Activated CD4-positive, alpha-beta T cell treated with anti-CD3 and anti-CD28 coated beads, Interleukin-2, amount 10 ng/mL, durations not matched to agents 7 days and 5 days (primary cell): ENCODE data around the gene MPDZ. TPM values are rescaled to one million over a fixed set of nuclear protein-coding genes. Genes with fewer than 3 reads are reported as not detected.

Experiments used
- CTCF ChIA-PET: fragments of 350-600 bp; sonication (Branson Sonifier 250); formaldehyde crosslinking; loops from one replicate; lab custom pipeline; 2021; ENCODE audit warnings: antibody characterized with exemption; lab: Charles Lee
- POLR2A ChIA-PET: fragments of 350-600 bp; sonication (Branson Sonifier 250); formaldehyde crosslinking; loops from one replicate; lab custom pipeline; 2021; ENCODE audit warnings: antibody characterized with exemption; lab: Charles Lee
- DNase-seq: peaks from one replicate; pipeline ENCODE4 v3.0.0-alpha.2; 2020
- H3K27ac Mint-ChIP-seq: one replicate; pipeline ENCODE4 v1.8.0; 2021; ENCODE audit warnings: mild to moderate bottlenecking, moderate library complexity, mixed read lengths
- H3K27me3 Mint-ChIP-seq: one replicate; pipeline ENCODE4 v1.8.0; 2021; ENCODE audit warnings: mixed read lengths
- H3K36me3 Mint-ChIP-seq: one replicate; pipeline ENCODE4 v1.8.0; 2021; ENCODE audit warnings: low read depth, mixed read lengths
- H3K4me1 Mint-ChIP-seq: one replicate; pipeline ENCODE4 v1.8.0; 2021; ENCODE audit warnings: mixed read lengths
- H3K4me3 Mint-ChIP-seq: one replicate; pipeline ENCODE4 v1.8.0; 2021; ENCODE audit warnings: mild to moderate bottlenecking, moderate library complexity, mixed read lengths
- H3K9me3 Mint-ChIP-seq: one replicate; pipeline ENCODE4 v1.8.0; 2021; ENCODE audit warnings: mixed read lengths
- total RNA-seq, 2 experiments: library from RNA; stranded (reverse); gene quantifications; one replicate each; pipeline ENCODE4 v1.2.3, GENCODE V29; 2021

Gene MPDZ
- total RNA-seq, 2 experiments from 2014 or later, result not detected

- Mint-ChIP-seq H3K9me3 (no peaks in the 10 kb centered on the region), H3K27ac (no peak overlapping the region), H3K4me3 (no peak overlapping the region), H3K36me3 (no peaks in the 10 kb centered on the region), H3K4me1 (no peaks in the 10 kb centered on the region), H3K27me3 (no peaks in the 10 kb centered on the region)
- ChIA-PET CTCF (no interaction called here), POLR2A (no interaction called here)
- no peak for DNase-seq
These were observed 172.5 kb downstream of the MPDZ start for GRCh38 chr9:13107008-13107407.

GRCh38 chr9:13100914-13101572 lies 178.4 kb downstream of the MPDZ start:
- ChIA-PET POLR2A (no interaction called here), CTCF (no interaction called here)
- no peak overlapping the region for H3K4me3 Mint-ChIP-seq
- no peaks in the 10 kb centered on the region for H3K27me3 Mint-ChIP-seq
- no peaks in the 10 kb centered on the region for H3K36me3 Mint-ChIP-seq
- no peak for DNase-seq
- no peaks in the 10 kb centered on the region for H3K4me1 Mint-ChIP-seq
- H3K9me3 Mint-ChIP-seq, result no peaks in the 10 kb centered on the region
- no peak overlapping the region for H3K27ac Mint-ChIP-seq

GRCh38 chr9:13095056-13095455 lies 184.4 kb downstream of the MPDZ start:
- Mint-ChIP-seq H3K9me3 (no peaks in the 10 kb centered on the region), H3K4me3 (no peak overlapping the region), H3K36me3 (no peaks in the 10 kb centered on the region), H3K27me3 (no peaks in the 10 kb centered on the region), H3K4me1 (no peaks in the 10 kb centered on the region), H3K27ac (no peak overlapping the region)
- no peak for DNase-seq
- ChIA-PET CTCF (no interaction called here), POLR2A (no interaction called here)

GRCh38 chr9:13090628-13091027 lies 188.9 kb downstream of the MPDZ start:
- H3K27me3 Mint-ChIP-seq, result no peaks in the 10 kb centered on the region
- no peaks in the 10 kb centered on the region for H3K4me1 Mint-ChIP-seq
- no peaks in the 10 kb centered on the region for H3K36me3 Mint-ChIP-seq
- H3K9me3 Mint-ChIP-seq, result no peaks in the 10 kb centered on the region
- H3K27ac Mint-ChIP-seq, result no peak overlapping the region
- ChIA-PET CTCF (no interaction called here), POLR2A (no interaction called here)
- no peak overlapping the region for H3K4me3 Mint-ChIP-seq
- no peak for DNase-seq

GRCh38 chr9:13089666-13090065 lies 189.8 kb downstream of the MPDZ start:
- H3K4me3 Mint-ChIP-seq, result no peak overlapping the region
- no peaks in the 10 kb centered on the region for H3K9me3 Mint-ChIP-seq
- H3K27me3 Mint-ChIP-seq, result no peaks in the 10 kb centered on the region
- POLR2A ChIA-PET, result no interaction called here
- DNase-seq, result no peak
- no peaks in the 10 kb centered on the region for H3K4me1 Mint-ChIP-seq
- CTCF ChIA-PET, result interaction anchor here (0.7 kb wide), 1 partner anchor 76 kb away, joined by 3 read pairs; no protein-coding TSS in a partner anchor
- H3K36me3 Mint-ChIP-seq, result no peaks in the 10 kb centered on the region
- H3K27ac Mint-ChIP-seq, result no peak overlapping the region

- H3K4me3 Mint-ChIP-seq, result no peak overlapping the region
- H3K9me3 Mint-ChIP-seq, result no peaks in the 10 kb centered on the region
- POLR2A ChIA-PET, result no interaction called here
- no peaks in the 10 kb centered on the region for H3K4me1 Mint-ChIP-seq
- CTCF ChIA-PET, result no interaction called here
- DNase-seq, result no peak
- no peak overlapping the region for H3K27ac Mint-ChIP-seq
- no peaks in the 10 kb centered on the region for H3K27me3 Mint-ChIP-seq
- H3K36me3 Mint-ChIP-seq, result no peaks in the 10 kb centered on the region
These were observed 190.6 kb downstream of the MPDZ start for GRCh38 chr9:13088720-13089427.

- POLR2A ChIA-PET, result no interaction called here
- DNase-seq, result no peak
- CTCF ChIA-PET, result no interaction called here
- peaks cover 2% of the 10 kb centered on the region for H3K9me3 Mint-ChIP-seq
- no peaks in the 10 kb centered on the region for H3K4me1 Mint-ChIP-seq
- no peak overlapping the region for H3K4me3 Mint-ChIP-seq
- H3K36me3 Mint-ChIP-seq, result no peaks in the 10 kb centered on the region
- no peaks in the 10 kb centered on the region for H3K27me3 Mint-ChIP-seq
- no peak overlapping the region for H3K27ac Mint-ChIP-seq
These were observed 195.4 kb downstream of the MPDZ start for GRCh38 chr9:13083963-13084528.

- Mint-ChIP-seq H3K27me3 (no peaks in the 10 kb centered on the region), H3K4me3 (no peak overlapping the region), H3K4me1 (no peaks in the 10 kb centered on the region), H3K36me3 (no peaks in the 10 kb centered on the region), H3K27ac (no peak overlapping the region), H3K9me3 (peaks cover 2% of the 10 kb centered on the region)
- ChIA-PET POLR2A (no interaction called here), CTCF (no interaction called here)
- DNase-seq, result no peak
These were observed 196.1 kb downstream of the MPDZ start for GRCh38 chr9:13083366-13083765.

GRCh38 chr9:13082796-13083195 lies 196.7 kb downstream of the MPDZ start:
- no peak for DNase-seq
- Mint-ChIP-seq H3K27me3 (no peaks in the 10 kb centered on the region), H3K36me3 (no peaks in the 10 kb centered on the region), H3K4me1 (no peaks in the 10 kb centered on the region), H3K4me3 (no peak overlapping the region), H3K27ac (no peak overlapping the region), H3K9me3 (peaks cover 2% of the 10 kb centered on the region)
- POLR2A ChIA-PET, result no interaction called here
- CTCF ChIA-PET, result no interaction called here

- Mint-ChIP-seq H3K9me3 (no peaks in the 10 kb centered on the region), H3K4me1 (no peaks in the 10 kb centered on the region), H3K27me3 (no peaks in the 10 kb centered on the region), H3K4me3 (no peak overlapping the region), H3K36me3 (no peaks in the 10 kb centered on the region), H3K27ac (no peak overlapping the region)
- DNase-seq, result no peak
- ChIA-PET CTCF (interaction anchor here (1.1 kb wide), 1 partner anchor 10 kb away, joined by 4 read pairs; no protein-coding TSS in a partner anchor), POLR2A (no interaction called here)
These were observed 201.3 kb downstream of the MPDZ start for GRCh38 chr9:13078164-13078563.

- Mint-ChIP-seq H3K27me3 (no peaks in the 10 kb centered on the region), H3K4me3 (no peak overlapping the region), H3K36me3 (no peaks in the 10 kb centered on the region), H3K9me3 (no peaks in the 10 kb centered on the region), H3K4me1 (no peaks in the 10 kb centered on the region), H3K27ac (no peak overlapping the region)
- DNase-seq, result no peak
- POLR2A ChIA-PET, result no interaction called here
- CTCF ChIA-PET, result no interaction called here
These were observed 202.9 kb downstream of the MPDZ start for GRCh38 chr9:13076616-13077015.

- Mint-ChIP-seq H3K27ac (no peak overlapping the region), H3K36me3 (no peaks in the 10 kb centered on the region), H3K4me3 (no peak overlapping the region), H3K4me1 (no peaks in the 10 kb centered on the region), H3K9me3 (no peaks in the 10 kb centered on the region), H3K27me3 (no peaks in the 10 kb centered on the region)
- ChIA-PET POLR2A (no interaction called here), CTCF (no interaction called here)
- DNase-seq, result no peak
These were observed 207.6 kb downstream of the MPDZ start for GRCh38 chr9:13071921-13072320.
